Esophagus muscularis mucosa (tissue), 4 donors: ENCODE data around the gene C5orf58.

Source experiments
- EP300 ChIP-seq: sonication (generic); formaldehyde crosslinking; IDR thresholded peaks from one replicate; pipeline ENCODE4 v1.6.1; 2017; ENCODE audit warnings: antibody characterized with exemption
- POLR2A ChIP-seq: fragments of 450-650 bp; IDR thresholded peaks from one replicate; pipeline ENCODE4 v1.6.1; 2017; ENCODE audit warnings: antibody characterized with exemption, moderate library complexity, mild to moderate bottlenecking, low read depth
- POLR2AphosphoS5 ChIP-seq, 2 donors: sonication (generic); formaldehyde crosslinking; IDR thresholded peaks; one replicate each; pipeline ENCODE4 v1.6.1; 2017; ENCODE audit warnings: antibody characterized with exemption in 2 of 2
- TF ChIP-seq, protein P1 (sequence below), 3 experiments: fragments of 200-600 bp in 2 of 3; fragments of 450-650 bp in 1 of 3; sonication (generic) in 2 of 3; IDR thresholded peaks; one replicate each; pipeline ENCODE4 v1.5.1; 2017 to 2019; ENCODE audit warnings: antibody characterized with exemption in 3 of 3, mild to moderate bottlenecking in 2 of 3, moderate library complexity in 1 of 3

DNA sequence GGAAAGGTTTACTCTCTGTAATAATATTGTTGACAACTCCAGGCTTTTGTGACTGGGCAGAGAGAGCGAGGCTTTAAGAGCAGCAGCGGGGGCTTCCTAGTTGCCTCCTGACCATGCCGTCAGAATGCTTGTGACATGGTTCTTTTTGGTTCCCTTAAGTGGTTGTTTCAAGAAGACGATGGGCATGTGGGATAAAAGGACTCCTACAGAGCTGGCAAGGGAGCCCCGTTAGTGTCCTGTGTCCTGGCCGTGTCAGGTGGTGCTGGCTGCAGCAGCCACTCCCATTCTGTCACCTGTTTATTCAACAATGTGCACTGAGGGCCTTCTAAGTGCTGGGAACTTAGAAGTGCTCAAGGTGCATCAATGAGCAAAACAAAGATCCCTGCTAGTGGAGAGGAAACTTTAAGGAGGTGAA is 45.1 kb downstream of the C5orf58 start:
- TF ChIP-seq, protein P1, sequence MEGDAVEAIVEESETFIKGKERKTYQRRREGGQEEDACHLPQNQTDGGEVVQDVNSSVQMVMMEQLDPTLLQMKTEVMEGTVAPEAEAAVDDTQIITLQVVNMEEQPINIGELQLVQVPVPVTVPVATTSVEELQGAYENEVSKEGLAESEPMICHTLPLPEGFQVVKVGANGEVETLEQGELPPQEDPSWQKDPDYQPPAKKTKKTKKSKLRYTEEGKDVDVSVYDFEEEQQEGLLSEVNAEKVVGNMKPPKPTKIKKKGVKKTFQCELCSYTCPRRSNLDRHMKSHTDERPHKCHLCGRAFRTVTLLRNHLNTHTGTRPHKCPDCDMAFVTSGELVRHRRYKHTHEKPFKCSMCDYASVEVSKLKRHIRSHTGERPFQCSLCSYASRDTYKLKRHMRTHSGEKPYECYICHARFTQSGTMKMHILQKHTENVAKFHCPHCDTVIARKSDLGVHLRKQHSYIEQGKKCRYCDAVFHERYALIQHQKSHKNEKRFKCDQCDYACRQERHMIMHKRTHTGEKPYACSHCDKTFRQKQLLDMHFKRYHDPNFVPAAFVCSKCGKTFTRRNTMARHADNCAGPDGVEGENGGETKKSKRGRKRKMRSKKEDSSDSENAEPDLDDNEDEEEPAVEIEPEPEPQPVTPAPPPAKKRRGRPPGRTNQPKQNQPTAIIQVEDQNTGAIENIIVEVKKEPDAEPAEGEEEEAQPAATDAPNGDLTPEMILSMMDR (IDR thresholded peaks at IDR 0.05) = no peak
- no peak for TF ChIP-seq POLR2A
- no peak for TF ChIP-seq POLR2AphosphoS5 (IDR thresholded peaks at IDR 0.05)
- TF ChIP-seq EP300 = no peak
